MM.1S (cell line): ENCODE data around the gene ENTPD6.

Experiments used
- EZH2 ChIP-seq: fragments of 300-600 bp; sonication (generic); optimal IDR thresholded peaks from 2 replicates; pipeline ENCODE3; 2017; ENCODE audit warnings: low read depth, mild to moderate bottlenecking, antibody characterized with exemption, low read length, mixed read lengths
- TF ChIP-seq, protein P1 (sequence below): fragments of 300-600 bp; sonication (generic); IDR thresholded peaks from 2 replicates; pipeline ENCODE4 v1.5.1; 2016; ENCODE audit warnings: antibody characterized with exemption, low read length, mixed read lengths

- TF ChIP-seq, protein P1, sequence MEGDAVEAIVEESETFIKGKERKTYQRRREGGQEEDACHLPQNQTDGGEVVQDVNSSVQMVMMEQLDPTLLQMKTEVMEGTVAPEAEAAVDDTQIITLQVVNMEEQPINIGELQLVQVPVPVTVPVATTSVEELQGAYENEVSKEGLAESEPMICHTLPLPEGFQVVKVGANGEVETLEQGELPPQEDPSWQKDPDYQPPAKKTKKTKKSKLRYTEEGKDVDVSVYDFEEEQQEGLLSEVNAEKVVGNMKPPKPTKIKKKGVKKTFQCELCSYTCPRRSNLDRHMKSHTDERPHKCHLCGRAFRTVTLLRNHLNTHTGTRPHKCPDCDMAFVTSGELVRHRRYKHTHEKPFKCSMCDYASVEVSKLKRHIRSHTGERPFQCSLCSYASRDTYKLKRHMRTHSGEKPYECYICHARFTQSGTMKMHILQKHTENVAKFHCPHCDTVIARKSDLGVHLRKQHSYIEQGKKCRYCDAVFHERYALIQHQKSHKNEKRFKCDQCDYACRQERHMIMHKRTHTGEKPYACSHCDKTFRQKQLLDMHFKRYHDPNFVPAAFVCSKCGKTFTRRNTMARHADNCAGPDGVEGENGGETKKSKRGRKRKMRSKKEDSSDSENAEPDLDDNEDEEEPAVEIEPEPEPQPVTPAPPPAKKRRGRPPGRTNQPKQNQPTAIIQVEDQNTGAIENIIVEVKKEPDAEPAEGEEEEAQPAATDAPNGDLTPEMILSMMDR: no peak
- no peak for TF ChIP-seq EZH2
These were observed 58.2 kb downstream of the ENTPD6 start for GRCh38 chr20:25253606-25254275.
